ENCODE measurements around the gene ACTG2.

DNA sequence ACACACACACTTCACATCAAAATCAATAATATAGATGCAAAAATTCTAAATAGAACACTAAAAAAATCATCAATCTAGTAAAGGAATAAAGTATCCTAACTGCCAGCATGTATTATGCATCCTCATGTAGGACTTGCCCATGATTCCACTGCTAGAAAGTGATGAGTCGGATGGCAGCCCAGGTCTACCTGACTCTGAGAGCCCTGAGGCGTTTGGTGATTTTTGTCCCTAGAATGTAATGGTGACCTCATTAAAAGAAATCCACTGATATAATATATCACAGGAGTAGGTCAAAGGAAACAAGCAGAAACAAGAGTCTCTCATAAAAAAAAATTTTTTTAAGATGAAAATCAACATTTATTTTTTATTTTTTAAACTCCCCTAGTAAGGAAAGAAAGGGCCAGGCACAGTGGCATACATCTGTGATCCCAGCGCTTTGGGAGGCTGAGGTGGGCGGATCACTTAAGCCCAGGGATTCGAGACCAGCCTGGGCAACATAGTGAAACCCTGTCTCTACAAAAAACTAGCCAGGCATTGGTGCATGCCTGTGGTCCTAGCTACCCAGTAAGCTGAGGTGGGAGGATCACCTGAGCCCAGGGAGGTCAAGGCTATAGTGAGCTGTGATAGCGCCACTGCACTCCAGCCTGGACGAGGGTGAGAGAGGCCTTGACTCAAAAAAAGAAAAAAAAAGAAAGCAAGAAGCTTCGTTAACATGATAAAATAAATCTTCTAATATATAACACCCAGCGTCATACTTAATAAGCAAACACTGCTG lies 24.4 kb upstream of the ACTG2 start:
- TF ChIP-seq, protein P1, sequence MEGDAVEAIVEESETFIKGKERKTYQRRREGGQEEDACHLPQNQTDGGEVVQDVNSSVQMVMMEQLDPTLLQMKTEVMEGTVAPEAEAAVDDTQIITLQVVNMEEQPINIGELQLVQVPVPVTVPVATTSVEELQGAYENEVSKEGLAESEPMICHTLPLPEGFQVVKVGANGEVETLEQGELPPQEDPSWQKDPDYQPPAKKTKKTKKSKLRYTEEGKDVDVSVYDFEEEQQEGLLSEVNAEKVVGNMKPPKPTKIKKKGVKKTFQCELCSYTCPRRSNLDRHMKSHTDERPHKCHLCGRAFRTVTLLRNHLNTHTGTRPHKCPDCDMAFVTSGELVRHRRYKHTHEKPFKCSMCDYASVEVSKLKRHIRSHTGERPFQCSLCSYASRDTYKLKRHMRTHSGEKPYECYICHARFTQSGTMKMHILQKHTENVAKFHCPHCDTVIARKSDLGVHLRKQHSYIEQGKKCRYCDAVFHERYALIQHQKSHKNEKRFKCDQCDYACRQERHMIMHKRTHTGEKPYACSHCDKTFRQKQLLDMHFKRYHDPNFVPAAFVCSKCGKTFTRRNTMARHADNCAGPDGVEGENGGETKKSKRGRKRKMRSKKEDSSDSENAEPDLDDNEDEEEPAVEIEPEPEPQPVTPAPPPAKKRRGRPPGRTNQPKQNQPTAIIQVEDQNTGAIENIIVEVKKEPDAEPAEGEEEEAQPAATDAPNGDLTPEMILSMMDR (IDR thresholded peaks at IDR 0.05) = no peak
- TF ChIP-seq POLR2A (IDR thresholded peaks at IDR 0.05) = no peak

Data from uterus (tissue), 2 donors.